Stomach (tissue), 9 donors: Measurements from ENCODE around the gene TYW1. TPM values are rescaled to one million over a fixed set of nuclear protein-coding genes. Genes with fewer than 3 reads are reported as not detected.
"Not testable (repeated sequence)": the region's sequence is repeated elsewhere in the genome, so short reads cannot be mapped to it uniquely, and the experiment has no call there.

Source experiments
- DNase-seq, 2 donors: peaks; one replicate each; pipeline versions ENCODE4 v3.0.0 to v3.0.0-alpha.2; 2013 to 2019
- H3K27ac ChIP-seq, 5 donors: fragments of 200-600 bp in 4 of 5; sonication (generic) in 4 of 5; one replicate each; pipeline ENCODE4 v1.5.1; 2013 to 2019; ENCODE audit warnings: mild to moderate bottlenecking in 1 of 5, moderate library complexity in 1 of 5
- H3K27me3 ChIP-seq, 3 donors: fragments of 200-600 bp; sonication (generic); one replicate each; pipeline ENCODE4 v1.5.1; 2017 to 2019; ENCODE audit warnings: mixed run types in 1 of 3
- H3K36me3 ChIP-seq, 4 donors: fragments of 200-600 bp; sonication (generic); 1 replicate in 3 of 4; 2 replicates in 1 of 4; pipeline ENCODE4 v1.5.1; 2016 to 2019
- H3K4me1 ChIP-seq, 4 donors: fragments of 200-600 bp; sonication (generic); one replicate each; pipeline ENCODE4 v1.5.1; 2016 to 2019
- H3K4me3 ChIP-seq, 4 donors: fragments of 200-600 bp; sonication (generic) in 3 of 4; one replicate each; pipeline ENCODE4 v1.5.1; 2016 to 2019; ENCODE audit warnings: mild to moderate bottlenecking in 1 of 4
- H3K9me3 ChIP-seq, 4 donors: fragments of 200-600 bp; sonication (generic); one replicate each; pipeline ENCODE4 v1.5.1; 2016 to 2019
- CTCF ChIP-seq, 7 experiments: fragments of 450-650 bp in 4 of 7; fragments of 200-600 bp in 3 of 7; sonication (generic) in 3 of 7; IDR thresholded peaks; one replicate each; pipeline ENCODE4 v1.5.1; 2016 to 2019; ENCODE audit warnings: antibody characterized with exemption in 7 of 7, control low read depth in 2 of 7, mild to moderate bottlenecking in 1 of 7
- WGBS, 5 donors: extraction: QIAGEN DNeasy Blood & Tissue Kit in 3 of 5; methylation state at CpG; one replicate each; pipeline versions ENCODE4 v1.1.5 to v1.1.7; 2013 to 2018; 5-methylcytosine and 5-hydroxymethylcytosine counted together
- intact Hi-C: fragments of 100-400 bp; cut with DNase I; formaldehyde crosslinking; loops from one replicate; pipeline ENCODE4 v1.15.1; 2023; ENCODE audit warnings: low total_unique reads
- polyA plus RNA-seq, 3 donors: library from polyadenylated mRNA; stranded (reverse); fragments of 200-250 nt; gene quantifications; one replicate each; pipeline ENCODE4 v1.2.3, GENCODE V29; 2013
- total RNA-seq, 5 donors: library from RNA; depleted of rRNA; stranded (reverse); fragments of >200 nt; gene quantifications; one replicate each; pipeline versions ENCODE4 v1.1.0 to v1.2.3, GENCODE V29; 2014 to 2016
- donor health status: healthy with polysubstance abuse.
- donor health status: Bipolar disorder and iron deficiency.
- donor health status: healthy.

TYW1 gene
- total and polyA plus RNA-seq, 8 donors, result 5.2 to 74.7 (median 11.0) TPM

- H3K27ac ChIP-seq, H3K4me1 ChIP-seq, H3K27me3 ChIP-seq, H3K9me3 ChIP-seq, intact Hi-C loops, H3K36me3 ChIP-seq, H3K4me3 ChIP-seq, DNase-seq: not testable (repeated sequence)
- peak in 1 of 7 experiments; percentile 15 for TF ChIP-seq CTCF (IDR thresholded peaks at IDR 0.05)
- WGBS, 5 donors, result 40 to 76% (median 56%) methylated on average over 4 to 6 of the region's 6 CpGs
Measured at GRCh38 chr7:67176730-67177129, 180.1 kb downstream of the TYW1 start.

- DNase-seq, intact Hi-C loops, H3K9me3 ChIP-seq, H3K27me3 ChIP-seq, H3K27ac ChIP-seq, H3K4me1 ChIP-seq, H3K4me3 ChIP-seq, H3K36me3 ChIP-seq: not testable (repeated sequence)
- 69 to 84% (median 79%) methylated on average over 5 of the region's 5 CpGs for WGBS, 5 donors
Measured at GRCh38 chr7:67178915-67179688, 182.5 kb downstream of the TYW1 start.

- not testable (repeated sequence) for H3K4me1 ChIP-seq, DNase-seq
Measured at GRCh38 chr7:67182956-67183750, 186.5 kb downstream of the TYW1 start.

GRCh38 chr7:67184912-67185659 lies 188.5 kb downstream of the TYW1 start:
- DNase-seq, H3K4me3 ChIP-seq, H3K27me3 ChIP-seq, H3K4me1 ChIP-seq, H3K27ac ChIP-seq, H3K9me3 ChIP-seq, H3K36me3 ChIP-seq, intact Hi-C loops: not testable (repeated sequence)
- WGBS, 5 donors, result 81 to 96% (median 94%) methylated on average over 9 to 10 of the region's 10 CpGs

More at GRCh38 chr7:67182956-67183750, 186.5 kb downstream of the TYW1 start:
- intact Hi-C loops, H3K4me3 ChIP-seq, H3K9me3 ChIP-seq, H3K27me3 ChIP-seq, H3K36me3 ChIP-seq, H3K27ac ChIP-seq: not testable (repeated sequence)
- 90 to 96% (median 96%) methylated on average over 12 to 15 of the region's 17 CpGs for WGBS, 5 donors

- H3K27ac ChIP-seq, H3K27me3 ChIP-seq, intact Hi-C loops, H3K4me1 ChIP-seq, DNase-seq, H3K4me3 ChIP-seq, H3K36me3 ChIP-seq, H3K9me3 ChIP-seq: not testable (repeated sequence)
- 39 to 61% (median 57%) methylated on average over 2 of the region's 3 CpGs for WGBS, 5 donors
Measured at GRCh38 chr7:67185660-67186129, 189.1 kb downstream of the TYW1 start.

- intact Hi-C loops, H3K27ac ChIP-seq, H3K27me3 ChIP-seq, H3K9me3 ChIP-seq, H3K4me3 ChIP-seq, DNase-seq, H3K36me3 ChIP-seq: not testable (repeated sequence)
- peaks cover 0 to 13% (median 0%) of the 10 kb centered on the region in 4 donors for H3K4me1 ChIP-seq
- 90 to 96% (median 94%) methylated on average over 8 of the region's 8 CpGs for WGBS, 5 donors
Measured at GRCh38 chr7:67189160-67189559, 192.5 kb downstream of the TYW1 start.

- H3K27me3 ChIP-seq, H3K4me3 ChIP-seq, H3K9me3 ChIP-seq, intact Hi-C loops, H3K36me3 ChIP-seq, H3K27ac ChIP-seq: not testable (repeated sequence)
- DNase-seq, result peak in 1 of 2 donors; percentile 6
- WGBS, 5 donors, result 52 to 83% (median 69%) methylated on average over 3 to 4 of the region's 4 CpGs
- peaks cover 0 to 13% (median 0%) of the 10 kb centered on the region in 4 donors for H3K4me1 ChIP-seq
Measured at GRCh38 chr7:67189801-67190465, 193.3 kb downstream of the TYW1 start.

- H3K27me3 ChIP-seq, intact Hi-C loops, H3K9me3 ChIP-seq, DNase-seq, H3K4me3 ChIP-seq, H3K27ac ChIP-seq: not testable (repeated sequence)
- H3K36me3 ChIP-seq, result peaks cover 0 to 12% (median 4%) of the 10 kb centered on the region in 4 donors
- H3K4me1 ChIP-seq, result peaks cover 0 to 13% (median 0%) of the 10 kb centered on the region in 4 donors
- WGBS, 5 donors, result 88 to 98% (median 92%) methylated on average over 4 to 5 of the region's 5 CpGs
Measured at GRCh38 chr7:67191002-67191720, 194.5 kb downstream of the TYW1 start.

GRCh38 chr7:67192123-67192702 lies 195.6 kb downstream of the TYW1 start:
- H3K9me3 ChIP-seq, H3K4me3 ChIP-seq, H3K27me3 ChIP-seq, H3K27ac ChIP-seq, intact Hi-C loops, DNase-seq: not testable (repeated sequence)
- 87 to 91% (median 88%) methylated on average over 5 of the region's 5 CpGs for WGBS, 5 donors
- Histone ChIP-seq H3K4me1 (peaks cover 0 to 13% (median 0%) of the 10 kb centered on the region in 4 donors), H3K36me3 (peaks cover 0 to 22% (median 8%) of the 10 kb centered on the region in 4 donors)
